NCI-H128 (cell line): ENCODE data around the gene G3BP1.
"Not testable (repeated sequence)": the region's sequence is repeated elsewhere in the genome, so short reads cannot be mapped to it uniquely, and the experiment has no call there.

Experiments
- DNase-seq: peaks from one replicate; lab custom pipeline; 2025; ENCODE audit not compliant: unreplicated experiment; lab: John Stamatoyannopoulos, UW

G3BP1 gene

GRCh38 chr5:151793358-151793757 lies 21.6 kb downstream of the G3BP1 start:
- no peak for DNase-seq

GRCh38 chr5:151795426-151795825 lies 23.7 kb downstream of the G3BP1 start:
- DNase-seq, result no peak

GRCh38 chr5:151798674-151799073 lies 26.9 kb downstream of the G3BP1 start:
- DNase-seq, result no peak

- no peak for DNase-seq
Observed at GRCh38 chr5:151799407-151799806, 27.7 kb downstream of the G3BP1 start.

GRCh38 chr5:151800532-151800931 lies 28.8 kb downstream of the G3BP1 start:
- DNase-seq, result no peak

GRCh38 chr5:151805414-151806223 lies 33.9 kb downstream of the G3BP1 start:
- DNase-seq, result no peak

- DNase-seq, result no peak
Observed at GRCh38 chr5:151808451-151809169, 36.9 kb downstream of the G3BP1 start.

GRCh38 chr5:151810449-151810848 lies 38.7 kb downstream of the G3BP1 start:
- DNase-seq, result no peak

GRCh38 chr5:151810897-151811296 lies 39.1 kb downstream of the G3BP1 start:
- no peak for DNase-seq

GRCh38 chr5:151811593-151812321 lies 40.0 kb downstream of the G3BP1 start:
- no peak for DNase-seq

GRCh38 chr5:151812757-151813309 lies 41.1 kb downstream of the G3BP1 start:
- DNase-seq, result no peak

- DNase-seq, result no peak
Observed at GRCh38 chr5:151815051-151815450, 43.3 kb downstream of the G3BP1 start.

- no peak for DNase-seq
Observed at GRCh38 chr5:151819830-151820229, 48.1 kb downstream of the G3BP1 start.

- DNase-seq, result no peak
Observed at GRCh38 chr5:151820271-151820670, 48.5 kb downstream of the G3BP1 start.

GRCh38 chr5:151820903-151821302 lies 49.1 kb downstream of the G3BP1 start:
- DNase-seq, result no peak

GRCh38 chr5:151822141-151822540 lies 50.4 kb downstream of the G3BP1 start:
- DNase-seq, result no peak

- no peak for DNase-seq
Observed at GRCh38 chr5:151825445-151825844, 53.7 kb downstream of the G3BP1 start.

GRCh38 chr5:151829370-151829769 lies 57.6 kb downstream of the G3BP1 start:
- DNase-seq, result no peak

- DNase-seq, result not testable (repeated sequence)
Observed at GRCh38 chr5:151832843-151833242, 61.1 kb downstream of the G3BP1 start.

GRCh38 chr5:151846765-151847164 lies 75.0 kb downstream of the G3BP1 start:
- DNase-seq, result no peak

- no peak for DNase-seq
Observed at GRCh38 chr5:151847871-151848270, 76.1 kb downstream of the G3BP1 start.
